HG03280 (cell line): ENCODE data around the gene PFKFB2.

ENCODE experiments used
- ATAC-seq: cut with Tn5 transposase; IDR thresholded peaks from one replicate; pipeline ENCODE4 v1.9.1; 2021; ENCODE audit warnings: mild to moderate bottlenecking, moderate library complexity; ENCODE audit not compliant: unreplicated experiment

Gene PFKFB2

GRCh38 chr1:207063014-207063413, 9.9 kb downstream of the PFKFB2 start:
- ATAC-seq = no peak

- no peak for ATAC-seq
Observed at GRCh38 chr1:207064561-207064960, 11.5 kb downstream of the PFKFB2 start.

GRCh38 chr1:207067185-207067584, 14.1 kb downstream of the PFKFB2 start:
- no peak for ATAC-seq

- ATAC-seq = no peak
Observed at GRCh38 chr1:207067665-207068064, 14.6 kb downstream of the PFKFB2 start.

GRCh38 chr1:207069061-207069460, 16.0 kb downstream of the PFKFB2 start:
- no peak for ATAC-seq

DNA sequence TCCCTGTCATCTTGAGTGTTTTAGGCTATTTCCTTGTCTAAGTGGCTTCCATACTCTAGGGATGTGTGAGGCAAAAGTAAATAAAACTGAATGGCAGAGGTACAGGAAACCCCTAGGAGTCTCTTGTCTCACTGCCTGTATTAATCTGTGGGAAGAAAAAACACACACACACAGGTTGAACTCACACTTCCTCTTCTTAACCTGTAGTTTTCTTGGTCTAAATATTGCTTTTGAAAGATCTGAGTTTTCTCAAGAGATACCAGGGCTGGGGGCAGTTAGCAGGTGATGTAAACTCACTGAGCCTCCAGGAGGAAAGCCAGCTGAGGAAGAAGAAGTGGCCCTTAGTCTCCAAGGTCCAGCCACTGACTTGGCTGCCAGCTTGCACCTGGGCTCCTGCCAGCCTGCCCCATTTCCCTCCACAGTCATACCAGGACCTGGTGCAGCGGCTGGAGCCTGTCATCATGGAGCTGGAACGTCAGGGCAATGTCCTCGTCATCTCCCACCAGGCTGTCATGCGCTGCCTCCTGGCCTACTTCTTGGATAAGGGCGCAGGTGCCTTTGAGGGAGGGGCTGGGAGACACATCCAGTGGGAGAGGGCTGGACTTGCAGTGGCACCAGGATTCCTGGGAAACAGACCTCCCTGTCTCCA, 16.9 kb downstream of the PFKFB2 start:
- no peak for ATAC-seq

DNA sequence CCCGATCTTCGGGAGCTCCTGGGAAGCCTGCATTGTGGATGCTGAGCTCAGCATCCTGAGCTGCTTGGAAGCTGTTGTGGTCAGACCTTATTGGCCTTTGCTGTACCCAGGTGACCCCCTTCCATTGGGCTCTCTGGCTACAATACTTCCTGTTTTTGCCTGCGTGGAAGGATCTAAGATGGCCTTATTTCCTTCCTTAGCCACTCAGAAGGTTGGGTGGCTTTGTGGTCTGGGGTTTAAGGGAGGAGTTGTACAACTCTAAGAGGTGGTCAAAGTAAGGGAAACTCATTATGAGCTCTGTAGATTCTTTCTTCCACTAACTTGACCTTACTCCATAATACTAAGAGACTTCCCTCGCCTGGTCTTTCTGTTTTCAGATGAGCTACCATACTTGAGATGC, 17.7 kb downstream of the PFKFB2 start:
- no peak for ATAC-seq

GRCh38 chr1:207071426-207071825, 18.4 kb downstream of the PFKFB2 start:
- ATAC-seq = no peak

DNA sequence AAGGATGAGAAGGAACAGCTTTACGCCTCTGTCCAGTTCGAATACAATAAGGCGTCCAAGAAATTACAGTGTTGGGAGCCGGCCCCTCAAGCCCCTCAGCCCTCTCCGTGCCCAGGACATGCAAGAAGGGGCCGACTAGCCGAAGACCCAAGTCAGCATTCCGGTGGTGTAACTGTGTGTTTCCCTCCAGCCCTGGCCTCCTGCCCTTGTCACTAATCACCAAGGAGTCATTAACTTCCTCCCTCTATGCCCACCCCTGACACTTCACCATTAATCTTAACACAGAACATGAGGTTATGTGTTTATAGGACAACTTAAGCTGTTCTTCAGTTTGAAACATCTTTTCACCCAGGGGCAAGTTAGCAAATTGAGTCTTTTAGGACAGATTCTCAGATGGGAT, 19.2 kb downstream of the PFKFB2 start:
- ATAC-seq = no peak

DNA sequence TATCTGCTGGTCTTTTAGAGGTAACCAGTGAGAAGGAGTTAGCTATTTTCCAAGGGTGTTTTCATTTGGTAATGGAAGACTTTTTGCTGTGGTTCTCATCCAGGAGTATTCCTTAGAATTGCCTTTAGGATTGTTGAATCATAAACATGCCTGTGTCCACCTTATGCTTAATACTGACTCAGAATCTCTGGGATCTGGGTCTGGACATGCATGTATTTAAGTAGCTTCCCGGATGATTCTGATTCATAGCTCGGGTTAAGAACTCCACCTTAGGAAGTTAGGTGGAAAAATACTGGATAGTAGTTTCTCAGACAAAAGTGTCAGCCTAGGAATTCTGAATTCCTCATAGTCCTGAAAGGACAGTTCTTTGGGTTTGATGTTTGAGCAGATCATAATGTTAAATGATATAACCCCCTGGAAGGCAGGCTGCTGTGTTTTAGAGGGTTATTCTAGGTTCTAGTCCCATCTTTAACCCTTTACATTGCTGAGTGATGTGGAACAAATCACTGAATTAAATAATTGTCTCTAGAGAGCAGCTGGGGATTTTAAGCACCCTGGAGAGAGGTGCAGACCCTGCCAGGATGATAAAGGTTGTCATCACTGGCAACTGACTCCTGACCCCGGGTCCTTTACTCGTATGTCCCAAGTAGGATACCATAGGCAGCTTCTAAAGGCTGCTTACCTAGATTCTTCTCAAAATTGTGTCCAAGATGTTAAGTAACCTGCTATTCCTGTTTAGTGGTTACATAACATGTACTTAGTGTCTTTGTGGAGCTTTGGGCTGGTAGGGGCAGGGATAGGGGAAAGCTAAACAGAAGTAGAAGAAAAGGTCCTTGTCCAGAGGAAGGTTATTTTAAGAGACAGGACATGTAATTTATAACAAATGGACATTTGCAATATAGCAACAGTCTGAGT, 21.1 kb downstream of the PFKFB2 start:
- no peak for ATAC-seq

DNA sequence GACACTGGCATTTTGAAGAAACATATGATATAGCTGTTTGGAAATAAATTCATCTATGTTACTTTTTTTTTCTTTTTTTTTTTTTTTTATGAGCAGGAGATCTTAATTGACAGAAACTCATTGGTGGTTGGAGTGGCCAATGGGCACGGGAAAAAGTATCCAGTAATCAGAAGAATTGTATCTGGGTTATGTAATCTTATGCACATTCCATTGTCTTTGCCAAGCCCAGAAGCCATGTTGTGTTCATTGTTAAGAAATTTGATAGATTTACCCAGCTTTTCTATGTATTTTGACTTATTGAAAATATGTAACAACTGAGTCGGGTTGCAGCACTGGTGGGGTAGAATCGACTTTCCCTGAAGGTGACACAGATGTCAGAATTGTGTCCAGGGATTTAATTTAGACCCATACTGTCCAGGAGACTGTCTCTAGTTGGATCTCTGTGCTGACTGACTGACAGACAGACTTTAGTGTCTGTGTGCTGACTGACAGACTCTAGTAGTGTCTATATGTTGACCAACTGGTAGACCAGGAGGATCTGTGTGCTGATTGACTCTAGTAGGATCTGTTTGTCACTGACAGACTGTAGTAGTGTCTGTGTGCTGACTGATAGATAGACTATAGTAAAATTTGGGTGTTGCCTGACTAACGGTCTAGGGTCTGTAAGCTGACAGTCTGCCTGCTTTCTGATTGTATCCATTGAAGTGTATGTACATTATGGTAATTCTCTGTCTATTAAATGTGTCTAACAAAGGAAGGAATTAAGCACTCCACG, 23.3 kb downstream of the PFKFB2 start:
- ATAC-seq = no peak

DNA sequence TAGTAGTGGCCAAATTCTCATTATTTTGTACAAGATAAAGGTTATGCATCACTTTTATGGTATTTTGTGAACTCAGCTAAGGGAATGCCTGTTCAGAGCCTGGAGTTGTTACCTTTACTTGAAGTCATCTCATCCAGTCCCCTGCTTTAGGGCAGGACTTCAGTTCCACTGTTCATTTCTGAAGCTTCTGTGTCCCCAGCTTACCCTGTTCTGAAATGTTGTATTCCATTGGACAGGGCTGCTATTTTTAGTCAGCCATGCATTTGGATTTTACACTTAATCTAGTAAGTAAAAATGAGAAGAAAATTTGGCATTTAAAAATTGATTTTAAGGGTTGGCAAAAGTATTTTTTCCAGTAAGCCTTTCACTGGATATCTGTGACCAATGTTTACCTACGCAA, 23.9 kb downstream of the PFKFB2 start:
- ATAC-seq = no peak

DNA sequence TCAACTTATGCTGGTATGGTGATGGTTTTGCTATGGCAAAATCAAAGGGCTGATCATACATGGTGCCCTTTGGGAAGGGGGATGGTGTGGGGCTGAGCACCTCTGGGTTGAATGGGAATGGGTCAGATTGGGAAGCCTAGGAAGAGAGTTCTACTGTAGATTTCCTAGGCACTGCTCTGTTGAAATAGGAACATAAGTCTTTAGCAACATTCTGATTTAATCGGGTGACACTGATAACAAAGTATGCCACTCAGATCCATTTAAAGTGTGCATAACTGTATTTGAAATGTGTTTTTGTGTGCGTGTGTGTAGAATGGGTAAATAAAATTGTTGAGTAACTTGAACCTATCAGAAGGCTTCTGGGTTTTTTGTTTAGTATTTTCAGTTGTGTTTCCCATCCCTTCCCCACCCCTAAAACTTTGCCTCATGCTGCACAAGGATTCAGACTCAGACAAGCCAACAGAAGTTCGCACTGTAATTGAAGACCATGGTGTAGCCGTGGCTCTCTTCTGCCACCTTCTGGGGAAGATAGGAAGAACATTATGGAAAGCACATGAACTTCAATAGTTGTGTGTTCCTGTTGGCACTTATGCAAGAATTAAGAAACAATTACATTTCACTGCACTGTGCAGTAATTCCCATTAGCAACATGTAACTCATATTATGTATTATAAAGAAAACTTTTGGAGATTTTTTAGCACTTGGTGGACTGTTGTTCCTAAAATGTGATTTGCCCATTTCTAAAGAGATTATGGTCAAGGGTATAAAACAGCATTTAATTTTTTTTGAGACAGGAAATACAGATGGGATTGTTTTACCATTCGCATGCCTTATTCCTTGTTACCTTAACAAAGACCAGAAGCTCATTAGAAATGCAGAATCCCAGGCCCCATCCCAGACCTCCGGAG, 24.6 kb downstream of the PFKFB2 start:
- ATAC-seq = no peak

DNA sequence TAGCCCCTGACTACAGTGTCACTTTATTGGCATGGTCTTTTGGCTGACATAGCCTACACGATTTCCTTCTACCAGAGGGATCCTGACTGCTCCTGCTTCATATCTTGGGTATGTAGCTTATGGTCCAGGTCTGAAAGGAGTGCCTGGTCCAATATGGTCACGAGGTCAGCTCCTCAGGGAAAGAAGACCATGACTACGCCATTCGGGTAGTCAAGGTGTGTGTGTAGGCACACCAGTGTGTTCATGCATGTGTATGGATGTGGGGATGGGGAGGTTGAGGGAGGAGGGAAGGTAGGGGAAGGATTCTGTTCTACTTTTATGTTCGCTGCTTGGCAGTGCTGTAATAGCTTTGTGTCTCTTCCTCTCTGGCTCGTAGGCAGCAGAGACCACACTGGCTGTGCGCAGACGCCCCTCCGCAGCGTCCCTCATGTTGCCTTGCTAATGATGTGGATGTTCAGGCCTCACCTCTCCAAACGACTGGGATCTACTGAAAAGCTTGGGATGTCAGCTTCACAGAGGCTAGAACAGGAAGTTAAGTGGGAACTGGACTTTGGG, 25.6 kb downstream of the PFKFB2 start:
- no peak for ATAC-seq

- ATAC-seq = no peak
Observed at GRCh38 chr1:207079706-207080241, 26.7 kb downstream of the PFKFB2 start.

DNA sequence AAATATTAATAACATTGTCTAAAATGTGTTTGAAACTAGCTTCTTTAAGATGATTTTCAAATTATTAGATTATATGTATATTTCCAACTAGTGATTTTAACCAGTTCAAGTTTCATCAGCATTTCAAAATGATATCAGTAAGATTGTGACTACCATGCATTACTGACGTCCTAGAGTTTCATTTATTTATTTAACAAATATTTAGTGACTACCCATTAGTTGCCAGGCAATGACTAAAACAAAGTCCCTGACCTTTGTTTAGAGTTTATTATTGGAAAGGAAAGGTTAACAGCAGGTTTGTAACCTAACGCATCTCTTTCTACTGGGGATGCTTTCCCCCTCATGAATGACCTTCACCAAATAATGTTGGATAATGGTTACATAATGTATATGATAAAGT, 28.0 kb downstream of the PFKFB2 start:
- ATAC-seq = no peak

DNA sequence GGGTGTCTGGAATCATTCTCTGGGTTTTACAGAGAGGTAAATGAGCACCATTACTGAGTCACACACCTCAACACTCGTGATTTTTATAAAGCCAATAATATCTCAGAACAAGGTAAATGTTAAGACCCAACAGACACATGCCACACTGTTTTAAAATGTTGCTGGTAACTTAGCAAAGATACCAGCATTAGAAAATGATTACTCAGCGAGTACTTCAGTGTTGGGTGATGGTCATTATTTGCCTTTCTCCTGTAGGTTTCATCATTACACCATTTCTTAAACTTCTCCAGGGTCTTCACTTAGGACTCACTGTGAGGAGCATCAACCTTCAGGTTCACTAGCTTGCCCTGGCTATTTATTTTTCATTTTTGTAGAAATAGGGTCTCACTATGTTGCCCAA, 28.7 kb downstream of the PFKFB2 start:
- no peak for ATAC-seq

- no peak for ATAC-seq
Observed at GRCh38 chr1:207084232-207084631, 31.2 kb downstream of the PFKFB2 start.

GRCh38 chr1:207084701-207085180, 31.7 kb downstream of the PFKFB2 start:
- ATAC-seq = no peak

DNA sequence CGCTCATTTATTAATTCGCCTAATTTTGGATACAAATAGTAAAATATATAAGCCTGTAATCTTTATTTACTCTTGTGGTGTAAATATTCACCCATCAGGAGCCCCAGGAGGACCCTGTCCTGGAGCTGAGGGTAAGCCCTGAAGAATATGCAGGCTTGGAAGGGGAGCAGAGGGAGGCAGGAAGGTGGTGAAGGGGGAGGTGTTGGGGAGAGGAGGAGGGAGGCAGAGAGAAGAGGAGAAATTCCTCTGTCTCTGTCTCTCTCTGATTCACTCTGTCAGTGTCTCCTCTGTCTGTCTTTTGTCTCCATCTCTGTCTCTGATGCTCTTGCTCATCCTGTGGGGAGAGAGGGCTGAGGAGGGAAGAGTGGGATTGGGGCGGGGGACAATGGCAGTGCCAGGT, 32.8 kb downstream of the PFKFB2 start:
- ATAC-seq = no peak
